GM12891 (cell line): ENCODE results near the gene PRR14.

Experiments
- POLR2A ChIP-seq: IDR thresholded peaks from 2 replicates; pipeline ENCODE4 v1.6.1; 2011; ENCODE audit warnings: low read depth, low read length, control low read depth
- POLR2AphosphoS5 ChIP-seq: IDR thresholded peaks from 2 replicates; pipeline ENCODE4 v1.6.1; 2011; ENCODE audit warnings: low read depth, low read length, control low read depth
- POU2F2 ChIP-seq: IDR thresholded peaks from 2 replicates; pipeline ENCODE4 v1.6.1; 2011; ENCODE audit warnings: low read depth, mild to moderate bottlenecking, control low read depth, low read length, moderate library complexity
- SPI1 ChIP-seq: IDR thresholded peaks from 2 replicates; pipeline ENCODE4 v1.6.1; 2011; ENCODE audit warnings: low read depth, low read length, control low read depth
- TAF1 ChIP-seq: IDR thresholded peaks from 2 replicates; pipeline ENCODE4 v1.6.1; 2011; ENCODE audit warnings: low read depth, low read length, control low read depth

GRCh38 chr16:30658731-30659506 lies 8.2 kb downstream of the PRR14 start:
- TF ChIP-seq SPI1 (peak; percentile 79), POU2F2 (no peak), POLR2AphosphoS5 (peak; percentile 30; the same call in 1 of the 2 replicates), POLR2A (peak; percentile 33; the same call in 1 of the 2 replicates), TAF1 (peak; percentile 7; the same call in 1 of the 2 replicates)
